Trophoblast cell (in vitro differentiated cells and primary cell): Measurements from ENCODE around the gene SLC6A11.

Experiments
- DNase-seq, 2 donors: peaks; one replicate each; pipeline ENCODE4 v3.0.0-alpha.2; 2016
- H2AFZ ChIP-seq: 2 replicates; pipeline ENCODE4 v1.6.1; 2013; ENCODE audit warnings: low read length, moderate library complexity, mild to moderate bottlenecking; ENCODE audit not compliant: insufficient read depth, poor library complexity
- H2AK5ac ChIP-seq: 2 replicates; pipeline ENCODE4 v1.6.1; 2013; ENCODE audit warnings: mild to moderate bottlenecking, low read length
- H2BK120ac ChIP-seq: 2 replicates; pipeline ENCODE4 v1.6.1; 2013; ENCODE audit warnings: low read length, mild to moderate bottlenecking, moderate library complexity; ENCODE audit not compliant: insufficient read depth, poor library complexity
- H2BK12ac ChIP-seq: 2 replicates; pipeline ENCODE4 v1.6.1; 2013; ENCODE audit warnings: mild to moderate bottlenecking, low read length, moderate library complexity
- H2BK5ac ChIP-seq: 2 replicates; pipeline ENCODE4 v1.6.1; 2013; ENCODE audit warnings: low read length, low read depth, moderate library complexity, mild to moderate bottlenecking; ENCODE audit not compliant: poor library complexity
- H3K14ac ChIP-seq: 2 replicates; pipeline ENCODE4 v1.6.1; 2013; ENCODE audit warnings: mild to moderate bottlenecking, low read length
- H3K18ac ChIP-seq: 2 replicates; pipeline ENCODE4 v1.6.1; 2013; ENCODE audit warnings: mild to moderate bottlenecking, low read length
- H3K23ac ChIP-seq: 2 replicates; pipeline ENCODE4 v1.6.1; 2013; ENCODE audit warnings: low read length
- H3K27ac ChIP-seq: 2 replicates; pipeline ENCODE4 v1.5.1; 2013; ENCODE audit warnings: low read depth, mild to moderate bottlenecking, inconsistent platforms, low read length, moderate library complexity
- H3K27me3 ChIP-seq: 2 replicates; pipeline ENCODE4 v1.6.1; 2013; ENCODE audit warnings: inconsistent platforms, mild to moderate bottlenecking, low read length, moderate library complexity; ENCODE audit not compliant: insufficient read depth
- H3K36me3 ChIP-seq, 2 experiments: 1 replicate in 1 of 2; 2 replicates in 1 of 2; pipeline ENCODE4 v1.6.1; 2013; ENCODE audit warnings: low read length in 2 of 2, mild to moderate bottlenecking in 2 of 2, moderate library complexity in 1 of 2; ENCODE audit not compliant: insufficient read depth in 2 of 2, control insufficient read depth in 1 of 2
- H3K4ac ChIP-seq: 2 replicates; pipeline ENCODE4 v1.6.1; 2013; ENCODE audit warnings: low read depth, mild to moderate bottlenecking, low read length, moderate library complexity
- H3K4me1 ChIP-seq, 2 experiments: 1 replicate in 1 of 2; 2 replicates in 1 of 2; pipeline ENCODE4 v1.6.1; 2013; ENCODE audit warnings: low read length in 2 of 2, mild to moderate bottlenecking in 2 of 2, moderate library complexity in 1 of 2; ENCODE audit not compliant: insufficient read depth in 2 of 2, control insufficient read depth in 1 of 2
- H3K4me2 ChIP-seq: 2 replicates; pipeline ENCODE4 v1.6.1; 2013; ENCODE audit warnings: inconsistent platforms, mild to moderate bottlenecking, low read length, moderate library complexity
- H3K4me3 ChIP-seq: 2 replicates; pipeline ENCODE4 v1.5.1; 2013; ENCODE audit warnings: mild to moderate bottlenecking, low read depth, low read length, inconsistent platforms
- H3K79me1 ChIP-seq: one replicate; pipeline ENCODE4 v1.6.1; 2013; ENCODE audit warnings: low read length
- H3K79me2 ChIP-seq: 2 replicates; pipeline ENCODE4 v1.6.1; 2013; ENCODE audit warnings: low read length, mild to moderate bottlenecking; ENCODE audit not compliant: control insufficient read depth, insufficient read depth, poor library complexity
- H3K9ac ChIP-seq: 2 replicates; pipeline ENCODE4 v1.6.1; 2013; ENCODE audit warnings: mild to moderate bottlenecking, low read length
- H3K9me3 ChIP-seq: 2 replicates; pipeline ENCODE4 v1.6.1; 2013; ENCODE audit warnings: low read depth, mild to moderate bottlenecking, control low read depth, inconsistent platforms, low read length; ENCODE audit not compliant: insufficient read depth
- H4K12ac ChIP-seq: 2 replicates; pipeline ENCODE4 v1.6.1; 2013; ENCODE audit warnings: low read depth, mild to moderate bottlenecking, low read length, moderate library complexity
- H4K8ac ChIP-seq: 2 replicates; pipeline ENCODE4 v1.6.1; 2013; ENCODE audit warnings: low read depth, mild to moderate bottlenecking, low read length, moderate library complexity
- H4K91ac ChIP-seq: one replicate; pipeline ENCODE4 v1.6.1; 2013; ENCODE audit warnings: low read depth, mild to moderate bottlenecking, low read length, moderate library complexity
- WGBS: extraction: QIAGEN DNeasy Blood & Tissue Kit; methylation state at CpG from one replicate; pipeline ENCODE4 v1.1.7; 2013; ENCODE audit warnings: missing lambda C conversion rate; ENCODE audit not compliant: insufficient read length, insufficient coverage; ENCODE audit errors: extremely low coverage; 5-methylcytosine and 5-hydroxymethylcytosine counted together

SLC6A11 gene

DNA sequence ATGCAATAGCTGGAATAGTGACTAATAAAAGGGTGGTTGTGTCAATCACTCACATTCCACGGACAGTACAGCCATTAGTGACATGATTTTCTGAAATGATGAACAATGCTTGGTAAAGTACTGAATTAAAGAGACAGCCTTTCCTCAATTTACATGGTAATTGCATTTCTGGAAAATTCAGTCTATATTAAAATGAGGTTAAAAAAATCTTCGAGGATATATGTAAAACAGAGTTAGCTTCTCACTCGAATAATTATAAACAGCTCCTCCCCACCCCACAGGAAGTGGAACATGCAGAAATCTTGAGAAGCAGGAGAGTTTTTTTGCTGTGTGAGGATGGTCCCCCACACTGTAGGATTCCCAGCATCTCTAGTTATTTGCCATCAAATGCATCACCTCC is 42.1 kb downstream of the SLC6A11 start:
- H3K79me1 ChIP-seq, result no peaks in the 10 kb centered on the region
- no peak overlapping the region for H3K4me2 ChIP-seq
- H4K8ac ChIP-seq, result no peak overlapping the region
- H2BK120ac ChIP-seq, result no peak overlapping the region
- no peak for DNase-seq
- no peak overlapping the region for H3K4ac ChIP-seq
- H2AK5ac ChIP-seq, result no peak overlapping the region
- H3K9me3 ChIP-seq, result peaks cover 2% of the 10 kb centered on the region
- H4K12ac ChIP-seq, result no peak overlapping the region
- no peak overlapping the region for H3K18ac ChIP-seq
- no peaks in the 10 kb centered on the region for H3K27me3 ChIP-seq
- no peak overlapping the region for H3K9ac ChIP-seq
- H3K79me2 ChIP-seq, result no peaks in the 10 kb centered on the region
- H2BK5ac ChIP-seq, result no peak overlapping the region
- no peak overlapping the region for H3K23ac ChIP-seq
- H2BK12ac ChIP-seq, result no peak overlapping the region
- no peak overlapping the region for H2AFZ ChIP-seq
- no peaks in the 10 kb centered on the region for H3K4me1 ChIP-seq
- H3K27ac ChIP-seq, result no peak overlapping the region
- WGBS, result no CpG with 5 or more reads among the region's 3 CpGs
- H4K91ac ChIP-seq, result no peak overlapping the region
- H3K36me3 ChIP-seq, result no peaks in the 10 kb centered on the region
- no peak overlapping the region for H3K4me3 ChIP-seq
- no peak overlapping the region for H3K14ac ChIP-seq

DNA sequence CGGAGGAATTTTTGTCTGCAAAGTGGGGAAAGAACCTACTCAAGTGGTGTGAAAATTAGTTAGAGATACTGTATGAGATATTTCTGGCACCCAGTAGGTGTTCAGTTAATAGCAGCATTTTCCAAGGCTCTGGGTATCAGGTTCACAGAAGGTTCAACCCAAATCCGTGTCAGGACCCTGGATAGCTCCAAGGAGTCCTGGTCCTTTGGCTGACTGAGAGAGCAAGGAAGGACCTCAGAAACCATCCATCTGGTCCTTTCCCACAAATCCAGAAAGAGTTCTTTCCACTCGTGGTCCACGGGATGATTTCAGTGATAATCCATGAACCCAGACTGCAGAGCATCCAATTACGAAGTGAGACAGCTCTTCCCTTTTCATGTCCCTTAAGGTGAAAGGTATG is 51.4 kb downstream of the SLC6A11 start:
- no CpG with 5 or more reads among the region's 5 CpGs for WGBS
- Histone ChIP-seq H2BK120ac (no peak overlapping the region), H3K27ac (no peak overlapping the region), H3K4me2 (no peak overlapping the region), H3K79me1 (no peaks in the 10 kb centered on the region), H3K9ac (no peak overlapping the region), H3K4me3 (no peak overlapping the region), H2AK5ac (no peak overlapping the region), H3K4me1 (no peaks in the 10 kb centered on the region), H3K18ac (no peak overlapping the region), H3K79me2 (no peaks in the 10 kb centered on the region), H3K9me3 (peaks cover 3% of the 10 kb centered on the region), H3K4ac (no peak overlapping the region), H2BK5ac (no peak overlapping the region), H2AFZ (no peak overlapping the region), H3K36me3 (no peaks in the 10 kb centered on the region), H2BK12ac (no peak overlapping the region), H3K27me3 (no peaks in the 10 kb centered on the region), H4K8ac (no peak overlapping the region), H3K23ac (no peak overlapping the region), H4K12ac (no peak overlapping the region), H3K14ac (no peak overlapping the region), H4K91ac (no peak overlapping the region)
- DNase-seq, result peak in 1 of 2 donors; percentile 20

GRCh38 chr3:10869460-10869859 is 53.4 kb downstream of the SLC6A11 start:
- Histone ChIP-seq H3K36me3 (no peaks in the 10 kb centered on the region), H3K79me2 (no peaks in the 10 kb centered on the region), H3K23ac (no peak overlapping the region), H3K14ac (no peak overlapping the region), H3K4ac (no peak overlapping the region), H3K4me1 (no peaks in the 10 kb centered on the region), H3K4me3 (no peak overlapping the region), H2AFZ (no peak overlapping the region), H2BK12ac (no peak overlapping the region), H2AK5ac (no peak overlapping the region), H3K27ac (no peak overlapping the region), H2BK120ac (no peak overlapping the region), H4K91ac (no peak overlapping the region), H3K27me3 (peaks cover 4% of the 10 kb centered on the region), H3K4me2 (no peak overlapping the region), H3K9me3 (peaks cover 3% of the 10 kb centered on the region), H4K8ac (no peak overlapping the region), H4K12ac (no peak overlapping the region), H2BK5ac (no peak overlapping the region), H3K18ac (no peak overlapping the region), H3K79me1 (no peaks in the 10 kb centered on the region), H3K9ac (no peak overlapping the region)
- no CpG with 5 or more reads among the region's 7 CpGs for WGBS
- no peak for DNase-seq

GRCh38 chr3:10870296-10870695 is 54.3 kb downstream of the SLC6A11 start:
- Histone ChIP-seq H4K91ac (no peak overlapping the region), H3K79me1 (no peaks in the 10 kb centered on the region), H3K4me3 (no peak overlapping the region), H4K8ac (no peak overlapping the region), H3K36me3 (no peaks in the 10 kb centered on the region), H3K4me1 (no peaks in the 10 kb centered on the region), H3K4ac (no peak overlapping the region), H3K27ac (no peak overlapping the region), H3K9me3 (peaks cover 3% of the 10 kb centered on the region), H3K79me2 (no peaks in the 10 kb centered on the region), H3K14ac (no peak overlapping the region), H4K12ac (no peak overlapping the region), H2BK12ac (no peak overlapping the region), H3K4me2 (no peak overlapping the region), H2AK5ac (no peak overlapping the region), H2BK5ac (no peak overlapping the region), H3K9ac (no peak overlapping the region), H3K27me3 (peaks cover 4% of the 10 kb centered on the region), H3K23ac (no peak overlapping the region), H2BK120ac (no peak overlapping the region), H3K18ac (no peak overlapping the region), H2AFZ (no peak overlapping the region)
- no peak for DNase-seq
- WGBS, result no CpG with 5 or more reads among the region's 1 CpG
